Measurements from ENCODE around the gene NPPB. TPM values are rescaled to one million over a fixed set of nuclear protein-coding genes. Genes with fewer than 3 reads are reported as not detected.

NPPB gene
- total and polyA plus RNA-seq, 2 of the 8 experiments (the other 6 are each of a cell fraction or from before 2014, with no cell fraction given): 0.36 to 0.91 TPM

DNA sequence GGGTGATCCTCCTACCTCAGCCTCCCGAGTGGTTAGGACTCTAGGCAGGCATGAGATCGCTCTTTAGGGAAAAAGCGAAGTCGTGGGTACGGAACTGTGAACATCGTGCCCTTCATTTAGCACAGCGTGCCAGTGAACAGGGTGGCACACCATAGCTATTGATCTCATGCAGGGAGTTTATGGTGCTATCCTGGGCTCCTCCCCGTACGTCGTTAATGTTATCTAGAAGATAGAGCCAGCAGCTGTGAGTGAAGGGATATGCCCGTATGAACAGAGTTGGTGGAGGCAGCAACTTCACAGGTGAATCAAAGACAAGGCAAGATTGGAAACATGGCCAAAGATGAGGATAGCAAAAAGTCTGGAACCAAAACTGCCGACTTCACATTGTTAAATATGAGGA lies 41.6 kb downstream of the NPPB start (continued):
- TF ChIP-seq POU5F1 (IDR thresholded peaks at IDR 0.05; ENCODE audit: low read depth, low read length): no peak
- TF ChIP-seq ZNF274 (IDR thresholded peaks at IDR 0.05; ENCODE audit: borderline replicate concordance, extremely low read depth, low read length): no peak
- TF ChIP-seq KDM1A (IDR thresholded peaks at IDR 0.05; ENCODE audit: borderline replicate concordance, low read length): no peak
- no peak for TF ChIP-seq SIRT6 (IDR thresholded peaks at IDR 0.05; ENCODE audit: low read length)

Data from H1 (cell line).